ENCODE data around the gene RPL13.

DNA sequence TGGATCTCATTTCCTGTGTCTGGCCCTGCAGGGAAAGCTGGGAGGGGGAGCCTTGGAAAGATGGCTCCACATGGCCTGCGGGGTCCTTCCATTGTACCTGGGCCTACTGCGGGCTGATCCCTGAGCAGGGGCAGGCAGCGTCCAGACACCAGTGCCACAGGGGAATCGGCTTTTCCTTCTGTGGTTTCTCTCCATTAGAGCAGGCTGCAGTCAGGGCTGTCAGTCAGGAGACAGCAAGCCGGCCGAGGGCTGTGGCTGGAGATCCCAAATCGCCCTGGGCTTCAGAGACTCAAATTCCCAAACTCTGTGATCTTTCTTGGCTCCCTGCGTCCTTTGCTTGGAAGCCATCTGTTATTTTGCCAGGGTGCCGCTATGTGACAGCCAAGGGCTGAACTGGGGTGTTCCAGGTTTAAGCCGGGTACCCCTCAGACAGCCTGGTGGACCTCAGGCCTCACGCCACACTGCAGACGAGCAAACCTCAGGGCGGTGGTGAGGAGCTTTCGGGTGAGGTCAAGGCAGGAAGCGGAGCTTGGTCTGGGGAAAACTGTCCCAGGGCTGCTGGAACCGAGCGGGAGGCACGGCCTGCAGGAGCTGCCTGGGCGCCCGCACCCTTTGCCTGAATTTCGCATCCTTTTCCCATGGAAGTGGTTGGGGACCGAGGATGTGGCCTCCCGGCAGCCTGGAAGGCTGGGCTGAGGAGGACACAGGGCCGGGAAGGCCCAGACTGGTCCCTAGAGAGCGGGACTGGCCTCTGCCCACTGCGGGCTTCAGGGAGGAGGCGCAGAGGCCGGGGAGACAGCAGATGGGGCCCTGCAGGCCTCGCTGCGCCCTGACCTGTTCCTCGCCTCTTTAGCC, 13.6 kb downstream of the RPL13 start:
- TF ChIP-seq, protein P1, sequence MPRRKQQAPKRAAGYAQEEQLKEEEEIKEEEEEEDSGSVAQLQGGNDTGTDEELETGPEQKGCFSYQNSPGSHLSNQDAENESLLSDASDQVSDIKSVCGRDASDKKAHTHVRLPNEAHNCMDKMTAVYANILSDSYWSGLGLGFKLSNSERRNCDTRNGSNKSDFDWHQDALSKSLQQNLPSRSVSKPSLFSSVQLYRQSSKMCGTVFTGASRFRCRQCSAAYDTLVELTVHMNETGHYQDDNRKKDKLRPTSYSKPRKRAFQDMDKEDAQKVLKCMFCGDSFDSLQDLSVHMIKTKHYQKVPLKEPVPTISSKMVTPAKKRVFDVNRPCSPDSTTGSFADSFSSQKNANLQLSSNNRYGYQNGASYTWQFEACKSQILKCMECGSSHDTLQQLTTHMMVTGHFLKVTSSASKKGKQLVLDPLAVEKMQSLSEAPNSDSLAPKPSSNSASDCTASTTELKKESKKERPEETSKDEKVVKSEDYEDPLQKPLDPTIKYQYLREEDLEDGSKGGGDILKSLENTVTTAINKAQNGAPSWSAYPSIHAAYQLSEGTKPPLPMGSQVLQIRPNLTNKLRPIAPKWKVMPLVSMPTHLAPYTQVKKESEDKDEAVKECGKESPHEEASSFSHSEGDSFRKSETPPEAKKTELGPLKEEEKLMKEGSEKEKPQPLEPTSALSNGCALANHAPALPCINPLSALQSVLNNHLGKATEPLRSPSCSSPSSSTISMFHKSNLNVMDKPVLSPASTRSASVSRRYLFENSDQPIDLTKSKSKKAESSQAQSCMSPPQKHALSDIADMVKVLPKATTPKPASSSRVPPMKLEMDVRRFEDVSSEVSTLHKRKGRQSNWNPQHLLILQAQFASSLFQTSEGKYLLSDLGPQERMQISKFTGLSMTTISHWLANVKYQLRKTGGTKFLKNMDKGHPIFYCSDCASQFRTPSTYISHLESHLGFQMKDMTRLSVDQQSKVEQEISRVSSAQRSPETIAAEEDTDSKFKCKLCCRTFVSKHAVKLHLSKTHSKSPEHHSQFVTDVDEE (CRISPR knock-in tag; IDR thresholded peaks at IDR 0.05): no peak
- TF ChIP-seq CSRNP3 (CRISPR knock-in tag; IDR thresholded peaks at IDR 0.05): no peak

Data from SK-N-SH treated with all-trans-retinoic acid at 6 μM for 48 hours (cell line).